Small intestine (tissue), 7 donors: ENCODE results near the gene RERE. TPM values are rescaled to one million over a fixed set of nuclear protein-coding genes. Genes with fewer than 3 reads are reported as not detected.

Experiments used
- DNase-seq, 2 donors: peaks; one replicate each; pipeline versions ENCODE4 v3.0.0 to v3.0.0-alpha.2; 2013
- FAIRE-seq: peaks from 2 replicates; lab custom pipeline; 2012; peaks lifted over from hg19 to GRCh38; lab: Jason Lieb, UNC
- H3K27ac ChIP-seq, 3 donors: one replicate each; pipeline ENCODE4 v1.5.1; 2013; ENCODE audit warnings: low read length in 2 of 3, mild to moderate bottlenecking in 2 of 3, control low read depth in 1 of 3, inconsistent platforms in 1 of 3, low read depth in 1 of 3, moderate library complexity in 1 of 3
- H3K27me3 ChIP-seq, 3 donors: one replicate each; pipeline ENCODE4 v1.6.1; 2013; ENCODE audit warnings: low read length in 3 of 3, inconsistent platforms in 1 of 3; ENCODE audit not compliant: control insufficient read depth in 3 of 3, insufficient read depth in 3 of 3
- H3K36me3 ChIP-seq, 3 donors: one replicate each; pipeline ENCODE4 v1.6.1; 2013; ENCODE audit warnings: low read length in 3 of 3, inconsistent platforms in 1 of 3, low read depth in 1 of 3, mild to moderate bottlenecking in 1 of 3, moderate library complexity in 1 of 3; ENCODE audit not compliant: control insufficient read depth in 3 of 3, insufficient read depth in 2 of 3
- H3K4me1 ChIP-seq, 3 donors: one replicate each; pipeline ENCODE4 v1.6.1; 2013; ENCODE audit warnings: low read length in 2 of 3, inconsistent platforms in 1 of 3, low read depth in 1 of 3, mild to moderate bottlenecking in 1 of 3, moderate library complexity in 1 of 3; ENCODE audit not compliant: control insufficient read depth in 3 of 3, insufficient read depth in 2 of 3
- H3K4me3 ChIP-seq, 3 donors: one replicate each; pipeline ENCODE4 v1.5.1; 2013; ENCODE audit warnings: low read length in 3 of 3, control low read depth in 1 of 3, inconsistent platforms in 1 of 3, low read depth in 1 of 3, mild to moderate bottlenecking in 1 of 3, moderate library complexity in 1 of 3
- H3K9me3 ChIP-seq, 2 donors: one replicate each; pipeline ENCODE4 v1.6.1; 2013; ENCODE audit warnings: low read depth in 1 of 2, low read length in 1 of 2; ENCODE audit not compliant: control insufficient read depth in 2 of 2, insufficient read depth in 1 of 2
- WGBS, 3 donors: extraction: QIAGEN DNeasy Blood & Tissue Kit; methylation state at CpG; one replicate each; pipeline ENCODE4 v1.1.7; 2013; 5-methylcytosine and 5-hydroxymethylcytosine counted together
- polyA plus RNA-seq, 4 donors: library from polyadenylated mRNA; stranded (reverse) in 3 of 4; unstranded in 1 of 4; fragments of 200-250 nt in 3 of 4; fragments of 120-200 nt in 1 of 4; gene quantifications; one replicate each; pipeline versions ENCODE4 v1.2.1 to v1.2.3, GENCODE V29; 2013
- donor health status: healthy with polysubstance abuse.
- donor health status: control.
- donor health status: control.
- donor health status: Bipolar disorder and iron deficiency.
- donor health status: healthy.

RERE gene
- polyA plus RNA-seq, 4 donors, result 19.5 to 66.8 (median 25.8) TPM

- no peak for DNase-seq
- Histone ChIP-seq H3K27ac (no peak overlapping the region), H3K9me3 (no peaks in the 10 kb centered on the region), H3K27me3 (no peaks in the 10 kb centered on the region), H3K4me3 (no peak overlapping the region), H3K4me1 (peaks cover 0 to 2% (median 0%) of the 10 kb centered on the region in 3 donors), H3K36me3 (peaks cover 0 to 4% (median 0%) of the 10 kb centered on the region in 3 donors)
- WGBS, 3 donors, result 25 to 40% (median 28%) methylated on average over 2 of the region's 2 CpGs
- no peak for FAIRE-seq
Measured at GRCh38 chr1:8723010-8723409, 94.4 kb downstream of the RERE start.

DNA sequence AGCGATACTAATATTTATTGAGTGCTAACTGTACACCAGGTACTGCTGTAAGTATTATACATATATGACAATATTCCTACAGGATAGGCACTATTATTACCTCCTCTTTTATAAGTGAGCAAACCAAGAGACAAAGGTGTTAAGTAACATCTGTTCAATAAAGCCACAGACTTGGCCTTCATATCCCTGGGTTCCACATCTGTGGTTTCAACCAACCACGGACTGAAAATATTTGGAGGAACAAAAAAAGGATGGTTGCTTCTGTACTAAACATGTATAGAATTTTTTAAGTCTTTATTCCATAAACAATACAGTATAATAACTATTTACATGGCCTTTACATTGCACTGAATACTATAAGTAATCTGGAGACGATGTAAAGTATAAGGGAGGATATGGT is 95.1 kb downstream of the RERE start:
- Histone ChIP-seq H3K27me3 (no peaks in the 10 kb centered on the region), H3K36me3 (peaks cover 0 to 4% (median 0%) of the 10 kb centered on the region in 3 donors), H3K27ac (no peak overlapping the region), H3K4me1 (peaks cover 0 to 3% (median 2%) of the 10 kb centered on the region in 3 donors), H3K4me3 (no peak overlapping the region), H3K9me3 (no peaks in the 10 kb centered on the region)
- DNase-seq, result no peak
- no peak for FAIRE-seq
- WGBS, 3 donors, result 86 to 96% (median 91%) methylated on average over 3 of the region's 3 CpGs

GRCh38 chr1:8721679-8722324 is 95.6 kb downstream of the RERE start:
- H3K27ac ChIP-seq, result no peak overlapping the region
- no peaks in the 10 kb centered on the region for H3K27me3 ChIP-seq
- no peaks in the 10 kb centered on the region for H3K36me3 ChIP-seq
- DNase-seq, result no peak
- no peak overlapping the region for H3K4me3 ChIP-seq
- WGBS, 3 donors, result 84 to 88% (median 84%) methylated on average over 4 of the region's 4 CpGs
- H3K9me3 ChIP-seq, result no peaks in the 10 kb centered on the region
- peaks cover 0 to 6% (median 2%) of the 10 kb centered on the region in 3 donors for H3K4me1 ChIP-seq
- no peak for FAIRE-seq

DNA sequence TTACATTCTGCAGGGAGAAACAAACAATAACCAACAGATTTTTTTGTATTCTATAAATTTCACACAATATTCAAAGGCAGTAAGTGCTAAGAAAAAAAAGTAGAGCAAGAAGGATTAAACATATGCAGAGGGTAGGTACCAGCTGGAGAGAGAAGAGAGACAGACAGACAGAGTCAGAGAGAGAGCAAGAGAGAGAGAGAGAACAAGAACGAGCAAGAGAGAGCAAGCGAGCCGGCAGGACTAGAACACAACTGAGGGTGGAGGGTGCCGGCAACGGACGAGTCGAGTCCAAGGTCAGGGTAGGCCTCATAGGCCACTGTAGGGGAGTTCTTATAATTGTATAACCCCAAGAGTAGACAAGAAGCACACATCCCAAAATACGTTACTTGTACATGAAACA is 97.1 kb downstream of the RERE start:
- FAIRE-seq (no peak), DNase-seq (no peak)
- Histone ChIP-seq H3K36me3 (no peaks in the 10 kb centered on the region), H3K4me3 (no peak overlapping the region), H3K9me3 (no peaks in the 10 kb centered on the region), H3K4me1 (peaks cover 0 to 6% (median 2%) of the 10 kb centered on the region in 3 donors), H3K27ac (no peak overlapping the region), H3K27me3 (no peaks in the 10 kb centered on the region)
- WGBS, 3 donors, result 97 to 98% (median 97%) methylated on average over 8 of the region's 8 CpGs

GRCh38 chr1:8718850-8719361 is 98.5 kb downstream of the RERE start:
- no peak for FAIRE-seq
- peaks cover 0 to 6% (median 2%) of the 10 kb centered on the region in 3 donors for H3K4me1 ChIP-seq
- 53 to 66% (median 61%) methylated on average over 3 of the region's 3 CpGs for WGBS, 3 donors
- no peak for DNase-seq
- no peaks in the 10 kb centered on the region for H3K36me3 ChIP-seq
- no peaks in the 10 kb centered on the region for H3K9me3 ChIP-seq
- H3K4me3 ChIP-seq, result no peak overlapping the region
- H3K27ac ChIP-seq, result no peak overlapping the region
- no peaks in the 10 kb centered on the region for H3K27me3 ChIP-seq

DNA sequence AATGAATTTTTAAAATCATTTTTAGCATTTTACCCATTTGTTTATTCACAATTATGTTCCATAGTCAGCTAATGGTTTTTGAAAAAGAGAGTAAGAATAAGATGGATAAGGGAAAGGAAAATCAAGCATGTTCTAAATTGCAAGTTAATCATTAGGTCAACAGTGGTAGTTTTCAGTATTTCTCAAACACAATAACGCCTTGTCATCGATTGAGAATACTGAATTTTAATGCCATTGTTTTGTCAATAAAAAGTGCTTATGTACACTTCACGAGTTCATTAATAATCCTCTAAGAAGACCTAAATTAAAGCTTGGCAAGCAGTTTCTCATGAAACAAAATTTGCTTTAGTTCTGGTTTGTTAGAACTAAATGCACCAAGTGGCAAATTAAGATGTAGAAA is 100.3 kb downstream of the RERE start:
- no peak overlapping the region for H3K4me3 ChIP-seq
- no peaks in the 10 kb centered on the region for H3K9me3 ChIP-seq
- H3K36me3 ChIP-seq, result no peaks in the 10 kb centered on the region
- DNase-seq (no peak), FAIRE-seq (no peak)
- no peaks in the 10 kb centered on the region for H3K27me3 ChIP-seq
- H3K27ac ChIP-seq, result no peak overlapping the region
- 27 to 62% (median 49%) methylated on average over 3 of the region's 3 CpGs for WGBS, 3 donors
- H3K4me1 ChIP-seq, result peaks cover 0 to 13% (median 5%) of the 10 kb centered on the region in 3 donors

GRCh38 chr1:8716238-8716637 is 101.2 kb downstream of the RERE start:
- no peak for FAIRE-seq
- Histone ChIP-seq H3K36me3 (no peaks in the 10 kb centered on the region), H3K9me3 (no peaks in the 10 kb centered on the region), H3K27me3 (no peaks in the 10 kb centered on the region), H3K4me1 (peaks cover 0 to 20% (median 5%) of the 10 kb centered on the region in 3 donors), H3K4me3 (no peak overlapping the region), H3K27ac (no peak overlapping the region)
- WGBS, 3 donors, result 90 to 100% (median 94%) methylated on average over 1 of the region's 1 CpG
- DNase-seq, result no peak

DNA sequence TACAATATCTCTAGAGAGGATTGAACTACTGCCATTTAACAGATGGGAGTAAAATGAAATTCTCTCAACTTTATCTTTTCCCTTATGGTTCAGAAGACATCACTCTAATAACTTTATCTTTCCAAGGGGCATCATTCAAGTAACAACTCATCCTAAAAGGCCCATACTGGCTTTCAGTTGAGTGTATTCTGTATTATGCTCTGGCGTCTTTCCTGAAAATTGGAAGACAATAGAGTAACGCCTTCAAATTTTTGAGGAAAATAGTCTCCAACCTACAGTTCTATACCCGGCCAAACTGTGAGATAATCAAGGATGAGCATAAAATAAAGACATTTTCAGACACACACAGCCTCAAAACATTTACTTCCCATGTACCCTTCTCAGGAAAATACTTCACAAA is 103.3 kb downstream of the RERE start:
- no peak for FAIRE-seq

More for the DNA sequence above, 103.3 kb downstream of the RERE start:
- H3K4me1 ChIP-seq, result peaks cover 0 to 23% (median 5%) of the 10 kb centered on the region in 3 donors
- H3K36me3 ChIP-seq, result no peaks in the 10 kb centered on the region
- no peak overlapping the region for H3K27ac ChIP-seq
- WGBS, 3 donors, result 91 to 95% (median 93%) methylated on average over 3 of the region's 3 CpGs
- H3K27me3 ChIP-seq, result no peaks in the 10 kb centered on the region
- no peak for DNase-seq
- no peak overlapping the region for H3K4me3 ChIP-seq
- H3K9me3 ChIP-seq, result no peaks in the 10 kb centered on the region
